NCI-H2081 (cell line): ENCODE measurements around the gene KCNQ1.

Experiments
- DNase-seq, 2 experiments: peaks; one replicate each; lab custom pipeline; 2025; lab: John Stamatoyannopoulos, UW

The KCNQ1 gene

DNA sequence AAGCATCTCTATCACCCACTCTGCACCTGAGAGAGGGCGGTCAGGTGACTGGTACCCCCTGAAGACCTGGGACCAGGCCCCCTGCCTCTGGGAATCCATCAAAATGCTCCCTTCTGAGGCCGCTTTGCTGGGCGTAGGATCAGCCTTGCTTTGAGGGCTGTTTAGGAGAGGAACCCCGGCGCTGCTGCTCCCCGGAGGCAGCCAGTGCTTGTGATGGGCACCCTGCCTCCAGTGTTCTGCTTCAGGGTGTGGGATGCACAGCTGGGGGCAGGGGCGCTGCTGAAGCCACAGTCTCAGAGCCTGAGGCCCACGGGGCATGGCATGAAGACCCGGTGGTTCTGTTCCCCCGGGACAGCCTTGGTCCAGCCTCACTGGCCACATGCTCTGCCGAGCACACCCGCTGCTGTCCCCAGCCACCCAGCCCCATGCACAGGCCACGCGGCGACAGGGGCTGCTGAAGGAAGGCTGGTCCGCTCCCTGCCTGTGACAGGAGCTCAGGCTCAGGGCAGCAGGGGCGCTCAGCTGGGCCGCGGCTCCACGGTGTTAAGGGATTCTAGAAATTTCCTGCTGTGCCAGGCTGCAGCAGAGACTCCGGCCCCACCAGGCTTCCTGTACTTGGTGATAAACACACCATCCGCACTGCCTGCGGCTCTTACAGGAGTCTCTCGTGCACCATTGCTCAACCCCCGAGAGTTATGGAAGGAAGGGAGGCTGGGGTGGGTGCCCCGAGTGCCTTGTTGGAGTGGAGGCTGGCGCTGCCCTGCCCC, 91.0 kb downstream of the KCNQ1 start:
- DNase-seq: no peak

DNA sequence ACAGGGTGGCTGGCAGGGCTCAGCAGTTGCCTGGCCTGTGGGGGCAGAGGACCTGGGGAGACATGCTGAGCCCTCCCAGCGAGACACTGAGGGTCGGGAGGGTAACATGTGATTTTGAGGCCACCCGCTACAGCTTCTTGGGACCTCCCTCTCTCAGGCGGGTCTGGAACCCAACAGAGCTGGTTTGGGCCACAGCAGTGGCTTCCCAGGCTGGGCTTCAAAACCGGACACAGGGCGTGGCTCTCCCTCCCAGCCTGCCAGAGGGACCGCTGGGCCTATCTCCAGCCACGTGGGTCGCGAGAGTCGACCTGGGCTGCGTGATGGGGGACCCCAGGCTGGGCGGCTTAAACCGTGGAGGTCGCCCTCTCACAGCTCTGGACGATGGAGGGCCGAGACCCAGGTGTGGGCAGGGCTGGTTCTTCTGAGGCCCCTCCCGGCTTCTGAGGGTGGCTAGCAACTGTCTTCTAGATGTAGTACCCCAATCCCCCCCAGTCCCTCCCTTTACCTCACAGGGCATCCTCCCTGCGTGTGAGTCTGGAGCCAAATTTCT, 91.7 kb downstream of the KCNQ1 start:
- no peak for DNase-seq

DNA sequence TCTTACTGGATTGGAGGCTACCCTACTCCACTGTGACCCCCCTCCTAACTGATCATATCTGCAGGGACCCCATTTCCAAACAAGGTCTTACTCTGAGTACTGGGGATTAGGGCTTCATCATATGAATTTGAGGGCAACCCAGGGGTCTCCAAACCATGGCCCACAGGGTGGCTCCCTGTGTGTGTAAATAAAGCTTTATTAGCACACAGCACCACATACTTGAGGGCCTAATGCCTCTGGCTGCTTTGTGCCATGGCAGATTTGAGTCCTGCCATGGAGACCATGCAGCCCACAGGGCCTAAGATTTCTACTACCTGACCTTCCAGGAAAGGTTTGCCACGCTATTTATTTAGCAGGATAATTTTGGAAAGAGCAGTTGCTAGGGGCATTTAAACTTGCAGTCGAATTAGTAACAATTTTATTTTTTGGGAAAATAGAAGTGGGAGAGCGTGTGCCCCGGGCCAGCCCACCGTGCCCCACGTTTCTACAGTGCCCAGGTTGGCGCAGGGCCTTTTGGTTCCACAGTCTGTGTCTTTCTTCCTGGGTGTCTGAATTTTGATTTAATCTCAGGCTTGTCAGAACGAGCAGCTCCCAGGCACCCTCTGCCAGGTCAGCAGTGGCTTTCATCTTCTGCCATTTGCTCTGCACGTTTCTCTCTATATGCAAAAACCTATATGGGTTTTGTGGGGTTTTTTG, 92.3 kb downstream of the KCNQ1 start:
- DNase-seq: no peak

DNA sequence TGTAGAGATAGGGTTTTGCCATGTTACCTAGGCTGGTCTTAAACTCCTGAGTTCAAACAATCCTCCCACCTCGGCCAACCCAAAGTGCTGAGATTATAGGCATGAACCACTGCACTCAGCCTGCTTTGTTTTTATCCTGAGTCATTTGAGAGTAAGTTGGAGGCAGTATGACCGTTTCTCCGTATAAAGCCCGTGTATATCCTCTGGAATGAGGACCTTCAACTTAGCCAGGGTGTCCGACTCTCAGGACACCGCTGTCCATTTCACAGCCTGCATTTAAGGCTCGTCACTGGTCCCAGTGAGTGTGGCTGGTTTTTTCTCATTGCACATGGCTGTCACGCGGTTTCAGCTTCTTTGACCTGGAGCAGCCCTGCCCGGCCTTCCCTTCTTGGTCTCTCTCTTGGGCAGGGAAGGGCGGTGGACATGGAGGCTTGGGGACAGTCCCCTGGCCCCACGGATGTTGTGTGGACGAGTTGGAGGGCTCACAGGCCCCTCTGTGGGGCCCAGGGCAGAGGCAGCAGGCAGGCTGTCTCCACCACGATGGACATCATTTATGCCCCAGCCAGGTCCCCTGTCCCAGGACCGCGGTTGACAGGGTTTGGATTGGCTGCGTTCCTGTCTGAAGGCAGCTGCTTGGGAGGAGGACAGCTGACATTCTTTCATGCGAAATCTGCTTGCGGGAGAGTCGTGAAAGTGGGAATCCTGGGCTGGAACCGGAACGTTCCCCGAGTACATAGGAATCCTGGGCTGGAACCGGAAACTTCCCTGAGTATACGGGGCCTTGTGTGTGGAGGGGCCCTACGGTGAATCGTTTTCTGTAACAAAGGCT, 93.3 kb downstream of the KCNQ1 start:
- no peak for DNase-seq

DNA sequence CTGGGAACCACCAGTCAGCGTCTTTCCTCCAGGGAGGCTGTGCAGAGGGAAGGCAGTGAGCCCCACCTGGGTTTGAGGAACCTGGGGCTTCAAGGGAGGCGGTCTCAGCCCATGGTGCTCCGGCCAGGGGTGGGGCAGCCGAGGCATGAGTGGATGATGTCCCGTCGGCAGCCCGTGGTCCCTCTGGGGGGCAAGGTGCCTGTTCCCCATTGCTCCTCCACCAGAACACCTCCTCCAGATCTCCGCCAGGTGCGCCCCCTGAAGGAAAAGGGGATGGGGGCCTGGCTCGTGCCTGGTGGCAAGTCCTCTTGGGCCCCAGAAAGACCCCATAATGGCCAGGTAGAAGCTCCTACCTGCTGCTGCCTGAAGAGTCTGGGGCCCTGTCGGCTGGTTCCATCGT, 94.1 kb downstream of the KCNQ1 start:
- DNase-seq: no peak

DNA sequence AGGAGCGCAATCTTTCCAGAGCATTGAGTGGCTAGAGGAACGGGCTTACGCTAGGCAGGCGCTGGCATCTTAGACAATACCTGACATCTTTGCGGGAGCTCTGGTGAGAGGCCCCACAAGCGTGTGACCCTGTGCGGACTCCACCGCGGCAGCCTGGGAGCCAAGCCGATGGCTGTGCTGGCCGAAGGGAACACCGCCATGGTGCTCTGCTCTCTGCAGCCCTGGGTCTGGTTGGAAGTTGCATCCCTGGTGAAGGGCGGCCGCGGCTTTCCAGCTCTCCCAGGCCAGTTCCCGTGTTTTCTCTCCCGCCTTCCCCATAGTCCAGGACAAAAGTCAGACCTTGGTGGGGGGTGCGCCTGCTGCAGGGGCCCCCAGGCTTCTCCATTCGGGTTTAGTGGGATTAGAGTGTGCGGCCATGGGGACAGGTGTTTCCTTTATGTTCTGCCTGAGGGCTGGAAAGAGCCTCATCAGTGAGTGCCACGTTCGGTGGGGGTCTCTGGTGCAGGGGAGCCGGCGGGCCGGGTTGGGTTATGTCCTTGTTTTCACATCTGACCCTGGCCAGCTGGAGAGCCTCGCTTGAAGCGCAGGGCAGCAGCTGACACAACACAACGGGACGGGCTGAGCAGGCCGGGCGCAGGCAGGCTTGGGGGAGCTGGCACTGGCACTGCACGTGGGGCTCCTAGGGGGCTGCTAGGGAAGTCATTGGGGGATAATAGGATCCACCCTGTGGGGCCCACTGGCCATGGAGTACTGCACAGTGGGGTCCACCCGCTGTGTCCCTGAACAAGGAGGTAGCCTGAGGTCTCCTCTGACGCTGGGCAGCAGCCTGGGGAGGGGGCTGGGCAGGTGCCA, 94.8 kb downstream of the KCNQ1 start:
- no peak for DNase-seq

DNA sequence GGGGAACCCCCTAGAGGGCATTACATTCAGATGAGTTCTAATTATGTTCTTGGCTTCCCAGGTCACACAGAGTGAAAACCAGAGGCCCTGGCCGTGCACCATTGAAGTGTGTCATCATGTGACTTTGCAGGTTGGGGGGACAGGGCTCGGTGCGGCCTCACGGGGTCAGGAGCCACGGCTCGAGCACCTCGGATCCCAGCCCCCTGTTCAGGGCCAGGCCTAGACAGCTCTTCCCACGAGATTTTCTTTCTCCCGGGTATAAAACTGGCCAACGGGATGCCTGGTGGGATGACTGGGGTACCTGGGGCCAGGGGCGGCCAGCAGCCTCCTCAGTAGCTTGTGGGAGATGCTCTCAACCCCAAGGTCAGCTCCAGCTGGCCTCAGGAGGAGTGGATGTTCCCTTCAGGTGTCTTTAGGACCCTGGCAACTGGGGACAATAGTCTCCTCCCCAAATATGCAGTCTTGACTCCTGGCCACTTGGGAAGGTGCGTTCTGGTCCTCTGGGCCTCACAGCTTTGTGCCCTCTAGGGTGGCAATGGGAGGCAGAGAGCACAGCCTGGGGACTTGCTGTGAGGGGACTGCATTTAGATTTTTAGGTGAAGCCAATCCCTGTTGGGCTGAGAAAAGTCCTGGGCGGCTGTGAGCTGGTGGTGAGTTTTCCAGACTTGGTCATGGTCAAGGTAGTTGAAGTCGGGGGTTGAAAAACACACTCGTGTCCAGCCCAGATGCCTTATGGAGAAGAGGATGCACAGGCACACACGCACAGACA, 95.6 kb downstream of the KCNQ1 start:
- no peak for DNase-seq

DNA sequence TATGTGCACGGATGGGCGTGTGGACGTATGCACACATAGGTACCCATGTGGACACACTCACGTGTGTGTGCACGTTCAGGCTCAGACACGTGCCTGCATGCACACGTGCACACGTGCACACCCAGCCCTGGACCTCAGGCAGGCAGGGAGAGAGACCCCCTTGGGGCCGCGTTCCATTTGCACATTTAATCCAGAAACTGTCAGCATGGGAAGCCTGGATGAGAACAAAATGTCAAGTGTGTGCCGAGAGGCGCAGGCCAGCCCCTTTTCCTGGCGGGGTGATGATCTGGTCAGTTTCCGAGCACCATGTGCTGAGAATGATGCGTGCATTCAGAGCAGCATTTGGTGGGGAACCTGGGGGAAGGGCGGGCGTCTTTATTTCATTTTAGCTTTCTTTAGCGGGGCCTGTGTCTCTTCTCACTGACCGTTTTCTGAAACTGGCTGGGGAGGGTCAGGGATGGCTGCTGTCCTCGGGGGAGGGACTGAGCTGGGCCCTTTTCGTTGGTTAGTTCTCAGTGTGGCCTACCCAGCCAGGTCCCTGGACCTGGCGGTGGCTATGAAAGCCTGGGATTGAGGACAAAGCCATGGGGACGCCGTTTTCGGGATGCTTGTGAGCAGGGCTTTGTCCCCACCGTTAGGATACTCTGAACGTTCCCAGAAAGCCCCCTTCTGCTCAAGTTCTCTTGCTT, 96.3 kb downstream of the KCNQ1 start:
- DNase-seq: no peak

DNA sequence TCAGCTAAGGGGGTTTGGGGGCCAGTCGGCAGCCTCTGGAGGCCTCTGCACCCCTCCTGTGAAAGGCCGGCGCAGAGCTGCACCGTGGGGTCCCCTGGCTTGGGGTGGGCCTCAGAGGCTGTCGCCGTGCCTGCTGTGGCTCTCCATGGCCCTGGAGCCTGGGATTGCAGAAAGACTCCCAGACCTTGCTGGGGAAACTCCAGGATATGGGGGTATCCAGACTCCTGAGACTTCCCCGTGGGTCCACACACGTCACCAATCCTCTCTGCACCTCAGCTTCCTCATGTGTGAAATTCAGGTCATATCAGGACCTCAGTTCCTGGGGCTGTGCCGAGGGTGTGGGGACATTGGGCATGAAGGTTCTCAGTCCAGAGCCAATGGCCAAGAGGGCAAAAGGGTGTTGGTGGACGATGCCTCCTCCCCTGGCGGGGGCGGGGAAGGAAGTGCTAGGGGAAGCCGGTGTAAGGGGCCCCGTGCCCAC, 97.1 kb downstream of the KCNQ1 start:
- DNase-seq: no peak

DNA sequence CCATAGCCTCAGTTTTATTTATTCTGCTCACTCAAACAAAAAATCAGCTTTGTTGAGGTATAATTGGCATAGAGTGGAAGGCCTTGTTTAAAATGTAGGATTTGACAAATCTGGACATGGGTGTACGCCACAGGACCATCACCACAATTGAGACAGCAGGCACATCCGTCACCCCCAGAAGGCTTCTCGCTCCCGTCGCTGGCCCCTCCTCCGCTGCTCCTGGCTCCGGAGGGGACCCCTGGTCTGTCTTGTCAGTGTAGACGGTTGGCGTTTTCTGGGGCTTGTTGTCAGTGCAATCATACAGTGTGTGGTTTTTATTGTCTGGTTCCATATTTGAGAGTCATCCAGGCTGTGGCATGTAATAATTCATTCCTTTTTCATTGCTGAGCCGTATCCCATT, 97.6 kb downstream of the KCNQ1 start:
- no peak for DNase-seq

DNA sequence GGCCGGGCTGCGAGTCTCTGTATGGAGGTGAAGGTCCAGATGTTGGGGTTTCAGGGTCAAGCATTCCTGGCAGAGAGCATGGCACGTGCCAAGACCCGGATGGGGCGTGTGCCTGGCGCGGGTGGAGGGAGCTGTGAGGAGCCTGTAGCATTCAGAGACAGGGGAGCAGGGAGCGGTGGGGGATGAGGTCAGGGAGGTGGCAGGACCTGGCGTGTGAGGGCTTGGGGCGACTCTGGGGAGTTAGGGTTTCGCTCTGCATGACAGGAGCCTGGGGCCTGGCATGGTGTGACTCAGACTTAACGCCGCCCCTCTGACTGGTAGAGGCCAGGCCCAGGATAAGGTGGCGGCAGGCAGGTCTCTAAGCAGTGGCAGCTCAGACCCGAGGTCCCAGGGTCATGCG, 103.0 kb downstream of the KCNQ1 start:
- DNase-seq: no peak

DNA sequence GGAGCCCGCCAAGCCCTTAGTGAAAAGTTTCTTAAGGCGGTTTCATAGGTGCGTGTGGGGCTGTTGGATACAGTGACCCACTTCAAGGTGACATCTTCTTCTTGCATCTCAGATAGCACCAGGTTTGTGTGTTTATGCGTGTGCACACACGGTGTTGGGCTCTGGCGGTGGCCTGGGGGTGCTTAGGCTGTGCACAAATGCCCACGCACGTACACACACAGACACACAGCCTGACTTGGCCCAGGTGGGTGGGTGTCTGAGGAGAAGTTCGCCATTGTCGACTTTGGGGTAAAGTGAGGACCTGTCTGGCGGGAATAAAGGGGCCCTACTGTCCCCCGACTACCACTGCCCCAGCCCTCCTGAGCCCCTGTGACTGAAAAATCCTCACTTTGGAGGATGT, 103.8 kb downstream of the KCNQ1 start:
- DNase-seq: no peak

DNA sequence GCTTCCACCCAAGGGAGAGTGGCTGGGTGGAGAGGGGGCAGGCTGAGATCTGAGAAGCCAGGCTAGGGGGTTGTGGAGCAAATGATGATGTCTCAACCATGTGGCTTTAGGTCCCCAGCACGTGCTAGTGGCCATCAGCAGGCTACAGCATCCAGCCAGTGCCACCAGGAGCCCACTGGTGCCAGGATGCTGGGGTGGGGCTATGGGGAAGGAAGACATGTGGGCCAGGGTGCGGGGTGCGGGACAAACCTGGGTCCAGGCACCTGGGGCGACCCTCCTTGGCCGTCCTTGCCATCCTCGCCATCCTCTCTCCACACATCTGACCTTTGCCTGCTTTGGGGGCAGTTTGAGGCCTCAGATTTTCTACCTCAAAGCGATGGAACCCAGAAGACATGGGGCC, 104.3 kb downstream of the KCNQ1 start:
- no peak for DNase-seq

DNA sequence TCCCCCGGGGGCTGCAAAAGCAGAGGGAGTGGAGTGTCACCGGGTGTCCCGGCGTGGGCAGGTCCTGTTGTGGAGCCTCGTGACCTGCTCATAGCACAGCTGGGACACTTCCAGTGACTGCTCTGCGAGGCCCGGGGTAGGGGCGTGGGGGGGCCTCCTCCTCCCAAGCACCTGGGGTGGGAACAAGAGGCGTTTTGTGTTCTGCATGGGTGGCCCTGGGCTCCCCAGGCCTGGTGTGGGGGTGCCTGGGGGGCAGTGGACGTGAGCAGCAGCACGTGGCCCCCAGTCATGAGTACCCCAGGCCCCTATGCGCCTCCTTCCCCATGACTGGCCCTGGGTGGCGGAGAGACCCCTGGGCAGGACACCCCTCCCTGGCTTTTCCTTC, 104.7 kb downstream of the KCNQ1 start:
- no peak for DNase-seq

DNA sequence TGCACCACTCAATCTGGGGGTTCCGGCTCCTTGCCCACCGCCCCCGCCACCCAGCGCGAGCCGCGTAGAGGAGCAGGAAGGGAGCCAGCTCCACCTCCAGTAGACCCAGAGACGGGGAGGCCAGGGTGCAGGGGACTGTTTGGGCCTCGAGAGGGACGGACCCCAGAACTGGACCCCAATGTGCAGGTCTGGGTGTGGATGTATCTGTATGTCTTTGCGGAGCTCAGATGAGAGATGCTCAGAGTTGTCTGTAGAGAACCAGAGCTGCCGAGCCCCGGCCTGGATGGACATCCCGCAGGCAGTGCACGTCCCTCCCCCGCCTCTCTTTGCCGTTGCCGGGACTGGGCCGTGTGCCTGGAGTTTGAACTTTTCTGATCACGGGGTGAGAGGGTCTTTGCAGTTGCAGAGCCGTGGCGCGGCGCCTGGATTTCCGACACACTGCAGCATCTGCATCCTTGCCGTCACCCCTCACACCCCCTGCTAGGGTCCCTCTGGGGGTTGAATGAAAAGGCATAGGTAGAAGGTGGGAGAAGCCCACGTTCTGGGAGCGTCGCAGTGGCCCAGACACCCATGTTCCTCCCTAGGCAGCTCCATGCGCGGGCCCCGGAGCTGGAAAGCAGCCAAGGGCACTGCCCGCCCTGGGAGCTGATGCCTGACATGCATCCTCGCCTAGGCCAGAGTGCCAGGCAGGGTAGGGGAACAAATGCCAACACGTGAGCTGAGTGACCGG, 105.2 kb downstream of the KCNQ1 start:
- no peak for DNase-seq

DNA sequence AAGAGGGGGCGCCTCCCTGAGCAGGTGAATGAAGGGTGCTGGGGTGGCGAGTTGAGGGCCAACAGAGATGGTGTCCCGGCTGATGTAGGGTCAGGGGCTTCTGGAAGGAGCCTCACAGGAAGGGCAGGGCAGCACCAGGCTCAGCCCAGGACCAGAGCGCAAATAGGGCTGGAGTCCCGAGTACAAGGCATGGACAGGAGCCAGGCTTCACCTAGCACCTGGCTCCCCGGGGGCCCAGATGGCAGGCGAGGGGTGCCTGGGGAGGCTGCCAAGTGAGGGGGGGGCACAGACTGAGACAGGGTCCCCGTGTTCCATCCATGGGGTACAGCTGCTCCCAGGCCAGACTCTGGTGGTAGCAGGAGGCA, 105.8 kb downstream of the KCNQ1 start:
- no peak for DNase-seq

DNA sequence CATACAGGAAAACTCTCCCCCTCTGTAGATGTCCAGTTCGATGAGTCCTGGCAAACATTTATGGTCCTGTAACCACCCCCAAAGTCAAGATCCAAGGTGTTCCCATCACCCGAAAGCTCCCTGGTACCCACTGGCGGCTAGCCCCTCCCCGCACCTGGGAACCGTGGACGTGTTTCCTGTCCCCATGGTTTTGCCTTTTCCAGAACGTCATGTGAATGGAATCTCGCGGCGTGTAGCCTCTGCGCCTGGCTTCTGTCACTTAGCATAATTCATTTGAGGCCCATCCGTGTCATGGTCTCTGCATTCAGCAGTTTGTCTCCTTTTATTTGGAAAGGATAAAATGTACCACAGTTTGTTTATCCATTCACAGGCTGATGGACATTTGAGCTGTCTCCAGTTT, 106.3 kb downstream of the KCNQ1 start:
- no peak for DNase-seq

DNA sequence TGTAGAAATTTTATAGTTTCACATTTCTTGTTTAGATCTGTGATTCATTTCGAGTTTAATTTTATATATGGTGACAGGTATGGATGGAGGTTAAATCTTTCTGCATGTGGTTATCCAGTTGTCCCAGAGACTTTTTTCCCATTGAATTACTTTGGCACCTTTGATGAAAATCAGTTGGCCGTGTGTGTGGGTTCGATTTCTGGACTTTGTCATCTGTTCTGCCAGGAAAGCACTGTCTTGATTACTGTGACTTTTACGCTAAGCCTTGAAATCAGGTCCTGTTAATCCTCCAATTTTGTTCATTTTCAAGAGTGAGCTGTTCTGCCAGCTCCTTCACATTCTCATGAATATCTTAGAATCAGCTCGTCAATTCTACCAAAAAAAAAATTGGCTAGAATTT, 107.4 kb downstream of the KCNQ1 start:
- no peak for DNase-seq

DNA sequence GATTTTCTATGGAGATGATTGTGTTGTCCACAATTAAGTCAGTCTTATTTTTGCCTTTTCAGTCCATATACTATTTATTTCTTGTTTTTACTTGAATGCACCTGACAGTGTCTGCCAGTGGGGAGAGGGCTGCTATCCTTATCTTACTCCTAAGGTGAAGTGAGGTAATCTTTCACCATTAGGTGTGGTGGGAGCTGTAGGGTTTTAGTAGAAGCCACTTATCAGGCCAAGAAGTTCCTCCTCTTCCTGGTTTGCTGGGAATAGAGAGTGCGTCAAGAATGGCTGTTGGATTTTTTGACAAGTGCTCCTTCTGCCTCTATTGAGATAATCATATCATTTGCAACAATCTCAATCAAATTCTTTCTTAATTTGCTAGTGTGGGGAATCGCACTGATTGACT, 108.4 kb downstream of the KCNQ1 start:
- no peak for DNase-seq

DNA sequence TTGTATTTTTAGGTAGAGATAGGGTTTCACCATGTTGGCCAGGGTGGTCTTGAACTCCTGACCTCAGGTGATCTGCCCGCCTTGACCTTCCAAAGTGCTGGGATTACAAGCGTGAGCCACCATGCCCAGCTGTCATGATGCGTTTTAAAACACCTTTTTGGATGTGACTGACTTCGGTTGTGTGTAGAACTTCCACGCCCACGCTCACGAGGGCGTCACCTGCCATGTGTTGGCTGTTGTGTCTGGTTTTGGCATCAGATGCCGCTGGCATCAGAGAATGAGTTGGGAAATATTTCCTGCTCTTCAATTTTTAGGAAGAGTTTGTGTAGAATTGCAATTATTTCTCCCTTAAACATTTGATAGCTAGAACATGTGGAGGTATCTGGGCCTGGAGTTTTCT, 109.1 kb downstream of the KCNQ1 start:
- DNase-seq: no peak
